Measurements from ENCODE around the gene CADM3.
A peak's percentile ranks its signal among the peaks of the same experiment; 100 is the strongest.

CADM3 gene

GRCh38 chr1:159208175-159208825 is 36.9 kb downstream of the CADM3 start:
- 12% methylated on average over 6 of the region's 7 CpGs for WGBS
- H3K9me3 ChIP-seq (ENCODE audit: insufficient read depth, low read depth, low read length): no peaks in the 10 kb centered on the region
- no peak overlapping the region for H3K27ac ChIP-seq (ENCODE audit: low read depth, low read length)
- no peak overlapping the region for H3K9ac ChIP-seq (ENCODE audit: low read depth, low read length)
- peaks cover 7% of the 10 kb centered on the region; the same call in 1 of the 2 replicates for H3K4me1 ChIP-seq (ENCODE audit: insufficient read depth, low read length)
- no peaks in the 10 kb centered on the region for H3K27me3 ChIP-seq (ENCODE audit: insufficient read depth, low read length)
- H3K36me3 ChIP-seq (ENCODE audit: insufficient read depth, low read length): no peaks in the 10 kb centered on the region
- peak overlapping the region; percentile 44 for H3K4me3 ChIP-seq (ENCODE audit: low read length)

GRCh38 chr1:159209061-159209460 is 37.6 kb downstream of the CADM3 start:
- Histone ChIP-seq H3K36me3 (ENCODE audit: insufficient read depth, low read length) (no peaks in the 10 kb centered on the region), H3K27ac (ENCODE audit: low read depth, low read length) (no peak overlapping the region), H3K9me3 (ENCODE audit: insufficient read depth, low read depth, low read length) (no peaks in the 10 kb centered on the region), H3K27me3 (ENCODE audit: insufficient read depth, low read length) (no peaks in the 10 kb centered on the region), H3K9ac (ENCODE audit: low read depth, low read length) (no peak overlapping the region), H3K4me1 (ENCODE audit: insufficient read depth, low read length) (peaks cover 7% of the 10 kb centered on the region; the same call in 1 of the 2 replicates), H3K4me3 (ENCODE audit: low read length) (no peak overlapping the region)
- 91% methylated on average over 7 of the region's 7 CpGs for WGBS

DNA sequence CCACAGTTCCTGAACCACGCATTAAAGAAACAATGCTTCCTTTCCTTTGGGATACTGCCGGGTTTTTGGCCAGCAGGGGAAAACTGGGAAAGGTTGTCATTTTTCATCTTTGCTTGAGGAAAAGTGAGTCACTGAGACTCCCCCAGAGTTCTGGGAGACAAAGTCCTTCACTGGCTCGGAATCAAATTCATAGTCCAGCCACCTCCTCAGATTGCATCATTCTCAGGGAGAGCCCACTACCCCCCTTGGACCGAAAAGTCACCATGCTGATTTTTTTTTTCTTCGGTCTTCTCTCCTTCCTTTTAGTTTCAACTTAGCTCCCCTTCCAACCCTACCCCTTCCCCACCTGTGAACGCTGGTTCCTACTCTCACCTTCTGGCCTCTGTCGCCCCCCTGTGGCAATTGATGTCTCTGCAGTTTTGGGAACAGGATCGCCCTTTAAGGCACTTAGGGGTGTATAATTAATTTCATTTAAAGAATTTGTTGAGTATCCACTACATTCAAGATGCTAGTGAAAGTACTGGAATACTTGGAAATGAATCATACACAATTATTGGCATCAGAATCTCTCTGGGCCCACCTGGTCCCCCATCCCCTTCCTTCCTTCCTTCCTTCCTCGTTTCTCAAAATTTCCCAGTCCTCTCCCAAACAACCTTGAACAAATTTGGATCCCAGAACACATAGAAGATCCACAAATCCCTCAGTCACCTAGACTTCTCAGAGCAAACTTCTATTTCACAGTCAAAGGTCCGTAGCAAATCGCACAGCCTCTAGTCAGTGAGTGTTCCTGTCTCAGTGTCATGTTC is 40.1 kb downstream of the CADM3 start:
- Histone ChIP-seq H3K36me3 (ENCODE audit: insufficient read depth, low read length) (no peaks in the 10 kb centered on the region), H3K9me3 (ENCODE audit: insufficient read depth, low read depth, low read length) (no peaks in the 10 kb centered on the region), H3K9ac (ENCODE audit: low read depth, low read length) (no peak overlapping the region), H3K4me1 (ENCODE audit: insufficient read depth, low read length) (peaks cover 10% of the 10 kb centered on the region), H3K4me3 (ENCODE audit: low read length) (0 out of 2 replicates have a peak overlapping the region, but pooled peaks have one; percentile 13), H3K27ac (ENCODE audit: low read depth, low read length) (no peak overlapping the region), H3K27me3 (ENCODE audit: insufficient read depth, low read length) (no peaks in the 10 kb centered on the region)
- 41% methylated on average over 10 of the region's 11 CpGs for WGBS

DNA sequence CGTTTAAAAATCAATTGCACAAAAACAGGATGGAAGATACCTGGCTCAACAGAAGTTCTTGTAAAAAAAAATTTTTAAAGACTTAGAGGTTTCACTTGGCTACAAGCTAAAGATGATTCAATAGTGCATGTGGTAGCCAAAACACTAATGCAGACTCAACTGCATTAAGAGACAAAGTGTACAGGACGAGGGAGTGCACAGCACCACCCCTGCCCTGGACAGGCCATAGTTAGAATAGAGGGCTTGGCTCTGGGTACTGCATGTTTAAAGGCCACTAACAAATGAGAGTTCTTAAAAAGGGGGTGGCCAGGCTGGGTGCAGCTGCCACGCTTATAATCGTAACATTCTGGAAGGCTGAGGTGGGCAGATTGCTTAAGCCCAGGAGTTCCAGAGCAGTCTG is 41.2 kb downstream of the CADM3 start:
- peaks cover 10% of the 10 kb centered on the region for H3K4me1 ChIP-seq (ENCODE audit: insufficient read depth, low read length)
- H3K36me3 ChIP-seq (ENCODE audit: insufficient read depth, low read length): no peaks in the 10 kb centered on the region
- no peaks in the 10 kb centered on the region for H3K9me3 ChIP-seq (ENCODE audit: insufficient read depth, low read depth, low read length)
- WGBS: 92% methylated on average over 4 of the region's 4 CpGs
- H3K4me3 ChIP-seq (ENCODE audit: low read length): no peak overlapping the region
- H3K27ac ChIP-seq (ENCODE audit: low read depth, low read length): no peak overlapping the region
- H3K27me3 ChIP-seq (ENCODE audit: insufficient read depth, low read length): no peaks in the 10 kb centered on the region
- H3K9ac ChIP-seq (ENCODE audit: low read depth, low read length): no peak overlapping the region

DNA sequence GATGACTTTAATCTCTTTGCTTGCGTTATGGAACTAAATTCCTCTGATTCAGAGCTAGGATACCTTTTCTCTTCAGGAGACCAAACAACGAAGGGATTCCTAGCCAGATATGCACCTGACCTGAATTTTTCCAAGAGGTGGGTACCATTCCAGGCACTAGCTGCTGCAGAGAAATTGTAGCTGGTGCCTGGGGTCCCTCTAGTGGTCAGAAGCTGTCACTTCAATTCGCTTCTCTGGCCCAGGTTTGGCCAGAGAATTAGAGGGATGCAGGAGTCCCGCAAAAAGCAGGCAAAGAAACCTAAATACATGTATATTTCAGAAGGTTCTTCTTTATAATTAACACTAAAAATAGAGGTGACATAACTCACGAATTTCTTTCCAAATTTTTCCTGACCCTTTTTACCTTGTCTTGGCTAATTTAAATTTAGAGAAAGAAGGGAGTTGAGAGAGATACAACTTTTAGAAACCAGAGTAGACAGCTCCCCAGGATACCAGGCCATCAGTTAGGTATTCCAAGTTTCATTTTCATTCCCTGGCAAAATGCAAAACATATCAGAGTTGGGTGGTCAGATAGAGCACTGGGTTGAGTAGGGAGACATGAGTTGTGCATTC is 42.8 kb downstream of the CADM3 start:
- H3K9ac ChIP-seq (ENCODE audit: low read depth, low read length): no peak overlapping the region
- no peaks in the 10 kb centered on the region for H3K9me3 ChIP-seq (ENCODE audit: insufficient read depth, low read depth, low read length)
- H3K27ac ChIP-seq (ENCODE audit: low read depth, low read length): no peak overlapping the region
- 17% methylated on average over 4 of the region's 5 CpGs for whole genome bisulfite sequencing
- H3K4me1 ChIP-seq (ENCODE audit: insufficient read depth, low read length): peaks cover 17% of the 10 kb centered on the region
- H3K4me3 ChIP-seq (ENCODE audit: low read length): no peak overlapping the region
- no peaks in the 10 kb centered on the region for H3K36me3 ChIP-seq (ENCODE audit: insufficient read depth, low read length)
- H3K27me3 ChIP-seq (ENCODE audit: insufficient read depth, low read length): no peaks in the 10 kb centered on the region

GRCh38 chr1:159218649-159219636 is 47.5 kb downstream of the CADM3 start:
- H3K27me3 ChIP-seq (ENCODE audit: insufficient read depth, low read length): no peaks in the 10 kb centered on the region
- H3K4me1 ChIP-seq (ENCODE audit: insufficient read depth, low read length): peaks cover 29% of the 10 kb centered on the region
- no peak overlapping the region for H3K9ac ChIP-seq (ENCODE audit: low read depth, low read length)
- no peaks in the 10 kb centered on the region for H3K9me3 ChIP-seq (ENCODE audit: insufficient read depth, low read depth, low read length)
- H3K4me3 ChIP-seq (ENCODE audit: low read length): no peak overlapping the region
- H3K27ac ChIP-seq (ENCODE audit: low read depth, low read length): peak overlapping the region; percentile 59; the same call in 1 of the 2 replicates
- 44% methylated on average over 14 of the region's 14 CpGs for WGBS
- H3K36me3 ChIP-seq (ENCODE audit: insufficient read depth, low read length): no peaks in the 10 kb centered on the region

GRCh38 chr1:159222075-159222865 is 50.9 kb downstream of the CADM3 start:
- WGBS: 92% methylated on average over 5 of the region's 5 CpGs
- H3K9ac ChIP-seq (ENCODE audit: low read depth, low read length): no peak overlapping the region
- H3K9me3 ChIP-seq (ENCODE audit: insufficient read depth, low read depth, low read length): no peaks in the 10 kb centered on the region
- H3K27ac ChIP-seq (ENCODE audit: low read depth, low read length): no peak overlapping the region
- no peak overlapping the region for H3K4me3 ChIP-seq (ENCODE audit: low read length)
- H3K4me1 ChIP-seq (ENCODE audit: insufficient read depth, low read length): peaks cover 26% of the 10 kb centered on the region
- H3K36me3 ChIP-seq (ENCODE audit: insufficient read depth, low read length): no peaks in the 10 kb centered on the region
- H3K27me3 ChIP-seq (ENCODE audit: insufficient read depth, low read length): no peaks in the 10 kb centered on the region

DNA sequence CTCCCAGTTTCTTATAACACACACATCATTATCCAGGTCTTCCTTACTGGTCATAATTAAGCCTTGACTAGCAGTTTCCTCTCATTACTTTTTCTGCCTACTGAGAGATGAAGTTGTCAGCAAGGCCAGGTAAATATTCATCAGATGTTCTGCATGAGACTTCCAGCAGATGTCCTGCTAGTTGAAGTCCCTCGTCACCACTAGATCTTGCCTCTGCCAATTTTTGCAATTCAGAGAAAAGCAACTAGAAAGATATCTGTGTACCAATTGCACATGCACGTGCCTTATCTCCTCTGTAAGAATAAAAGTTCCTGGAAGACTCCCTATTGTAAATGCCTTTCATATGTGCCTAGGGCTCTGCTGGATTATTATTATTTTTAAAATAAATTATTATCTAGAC is 51.6 kb downstream of the CADM3 start:
- Histone ChIP-seq H3K9me3 (ENCODE audit: insufficient read depth, low read depth, low read length) (no peaks in the 10 kb centered on the region), H3K9ac (ENCODE audit: low read depth, low read length) (no peak overlapping the region), H3K27ac (ENCODE audit: low read depth, low read length) (no peak overlapping the region), H3K36me3 (ENCODE audit: insufficient read depth, low read length) (no peaks in the 10 kb centered on the region), H3K4me1 (ENCODE audit: insufficient read depth, low read length) (peaks cover 26% of the 10 kb centered on the region), H3K4me3 (ENCODE audit: low read length) (no peak overlapping the region), H3K27me3 (ENCODE audit: insufficient read depth, low read length) (no peaks in the 10 kb centered on the region)
- 82% methylated on average over 2 of the region's 2 CpGs for WGBS

DNA sequence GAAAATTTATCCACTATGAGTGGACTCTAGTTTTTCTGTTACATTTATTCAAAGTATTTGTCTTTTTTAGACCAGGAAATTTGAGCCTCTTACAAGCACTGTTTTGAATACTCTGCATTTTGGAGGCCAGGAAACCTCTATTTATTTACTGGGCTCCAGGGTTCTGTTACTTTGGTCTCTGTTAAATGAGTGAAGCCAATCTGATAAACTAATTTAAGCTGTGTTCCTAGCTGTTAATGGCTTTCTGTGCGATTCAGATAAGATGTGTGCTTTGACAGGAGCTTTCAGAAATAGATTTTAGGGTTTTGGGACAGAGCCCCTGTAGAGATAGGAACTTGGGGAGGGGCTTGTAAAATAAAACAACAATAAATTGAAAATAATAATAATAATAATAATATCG is 57.1 kb downstream of the CADM3 start:
- no peak overlapping the region for H3K4me3 ChIP-seq (ENCODE audit: low read length)
- peaks cover 3% of the 10 kb centered on the region; the same call in 1 of the 2 replicates for H3K4me1 ChIP-seq (ENCODE audit: insufficient read depth, low read length)
- WGBS: 90% methylated on average over 2 of the region's 2 CpGs
- no peak overlapping the region for H3K9ac ChIP-seq (ENCODE audit: low read depth, low read length)
- no peaks in the 10 kb centered on the region for H3K27me3 ChIP-seq (ENCODE audit: insufficient read depth, low read length)
- no peak overlapping the region for H3K27ac ChIP-seq (ENCODE audit: low read depth, low read length)
- H3K9me3 ChIP-seq (ENCODE audit: insufficient read depth, low read depth, low read length): no peaks in the 10 kb centered on the region
- H3K36me3 ChIP-seq (ENCODE audit: insufficient read depth, low read length): no peaks in the 10 kb centered on the region

GRCh38 chr1:159229260-159229885 is 58.0 kb downstream of the CADM3 start:
- Histone ChIP-seq H3K36me3 (ENCODE audit: insufficient read depth, low read length) (no peaks in the 10 kb centered on the region), H3K9ac (ENCODE audit: low read depth, low read length) (no peak overlapping the region), H3K27ac (ENCODE audit: low read depth, low read length) (no peak overlapping the region), H3K4me3 (ENCODE audit: low read length) (no peak overlapping the region), H3K9me3 (ENCODE audit: insufficient read depth, low read depth, low read length) (no peaks in the 10 kb centered on the region), H3K27me3 (ENCODE audit: insufficient read depth, low read length) (no peaks in the 10 kb centered on the region), H3K4me1 (ENCODE audit: insufficient read depth, low read length) (peaks cover 3% of the 10 kb centered on the region; the same call in 1 of the 2 replicates)
- WGBS: 95% methylated on average over 8 of the region's 8 CpGs
